Posterior cingulate gyrus (tissue), 11 donors: ENCODE data around the gene ADH7.
"Not testable (repeated sequence)": the region's sequence is repeated elsewhere in the genome, so short reads cannot be mapped to it uniquely, and the experiment has no call there.

ENCODE experiments used
- DNase-seq, 10 donors: peaks; one replicate each; pipeline versions ENCODE4 v3.0.0 to v3.0.0-alpha.2; 2020 to 2021; ENCODE audit warnings: mixed read lengths in 3 of 10
- intact Hi-C: fragments of 100-400 bp; cut with DNase I; formaldehyde crosslinking; loops from one replicate; pipeline ENCODE4 v1.15.1; 2023

Gene ADH7

GRCh38 chr4:99430106-99430505 lies 5.0 kb downstream of the ADH7 start:
- intact Hi-C loops, result no loop called here
- no peak for DNase-seq

GRCh38 chr4:99417125-99417524 lies 18.0 kb downstream of the ADH7 start:
- DNase-seq, result no peak
- intact Hi-C loops, result no loop called here

- DNase-seq, intact Hi-C loops: not testable (repeated sequence)
These were observed 19.4 kb downstream of the ADH7 start for GRCh38 chr4:99415762-99416161.

GRCh38 chr4:99414902-99415301 lies 20.2 kb downstream of the ADH7 start:
- intact Hi-C loops, DNase-seq: not testable (repeated sequence)

- intact Hi-C loops, result no loop called here
These were observed 20.7 kb downstream of the ADH7 start for GRCh38 chr4:99414401-99414800.

GRCh38 chr4:99413140-99413539 lies 22.0 kb downstream of the ADH7 start:
- DNase-seq, result no peak
- intact Hi-C loops, result no loop called here

More at GRCh38 chr4:99414401-99414800, 20.7 kb downstream of the ADH7 start:
- no peak for DNase-seq

- DNase-seq, result no peak
- intact Hi-C loops, result no loop called here
These were observed 24.1 kb downstream of the ADH7 start for GRCh38 chr4:99411041-99411440.

- intact Hi-C loops, result no loop called here
- peak in 4 of 10 donors; percentile 21 to 70 (median 54) for DNase-seq
These were observed 25.1 kb downstream of the ADH7 start for GRCh38 chr4:99410075-99410474.

- intact Hi-C loops, result loop anchor here (10.0 kb wide), 1 partner anchor 204 kb away; no protein-coding TSS in a partner anchor
- no peak for DNase-seq
These were observed 26.8 kb downstream of the ADH7 start for GRCh38 chr4:99408346-99408745.

GRCh38 chr4:99405433-99406115 lies 29.6 kb downstream of the ADH7 start:
- intact Hi-C loops, result loop anchor here (1.0 to 10.0 kb wide), 2 partner anchors 201 to 286 kb away; no protein-coding TSS in a partner anchor

GRCh38 chr4:99404595-99405287 lies 30.4 kb downstream of the ADH7 start:
- intact Hi-C loops, result loop anchor here (1.0 to 10.0 kb wide), 2 partner anchors 200 to 285 kb away; no protein-coding TSS in a partner anchor
- DNase-seq, result no peak

More at GRCh38 chr4:99405433-99406115, 29.6 kb downstream of the ADH7 start:
- peak in 7 of 10 donors; percentile 42 to 84 (median 69) for DNase-seq

GRCh38 chr4:99403380-99404184 lies 31.6 kb downstream of the ADH7 start:
- DNase-seq, result no peak
- intact Hi-C loops, result loop anchor here (10.0 kb wide), 1 partner anchor 199 kb away; no protein-coding TSS in a partner anchor

GRCh38 chr4:99402765-99403164 lies 32.4 kb downstream of the ADH7 start:
- no peak for DNase-seq
- intact Hi-C loops, result loop anchor here (10.0 kb wide), 1 partner anchor 198 kb away; no protein-coding TSS in a partner anchor

GRCh38 chr4:99400831-99401230 lies 34.3 kb downstream of the ADH7 start:
- intact Hi-C loops, result loop anchor here (10.0 kb wide), 1 partner anchor 196 kb away; no protein-coding TSS in a partner anchor
- DNase-seq, result no peak

- intact Hi-C loops, result no loop called here
These were observed 36.1 kb downstream of the ADH7 start for GRCh38 chr4:99399017-99399416.

GRCh38 chr4:99395595-99396364 lies 39.4 kb downstream of the ADH7 start:
- intact Hi-C loops, result no loop called here
- no peak for DNase-seq

More at GRCh38 chr4:99399017-99399416, 36.1 kb downstream of the ADH7 start:
- DNase-seq, result no peak

- intact Hi-C loops, result no loop called here
- no peak for DNase-seq
These were observed 40.2 kb downstream of the ADH7 start for GRCh38 chr4:99394896-99395295.

- no peak for DNase-seq
- intact Hi-C loops, result no loop called here
These were observed 45.1 kb downstream of the ADH7 start for GRCh38 chr4:99390055-99390454.

- intact Hi-C loops, result no loop called here
- DNase-seq, result no peak
These were observed 45.5 kb downstream of the ADH7 start for GRCh38 chr4:99389606-99390005.

- no peak for DNase-seq
- intact Hi-C loops, result no loop called here
These were observed 51.2 kb downstream of the ADH7 start for GRCh38 chr4:99383833-99384392.
